Right lobe of liver (tissue), 6 donors: ENCODE measurements around the gene CD46. TPM values are rescaled to one million over a fixed set of nuclear protein-coding genes. Genes with fewer than 3 reads are reported as not detected.

ENCODE experiments used
- ATAC-seq, 4 donors: fragments of 200-7000 bp; cut with Tn5 transposase; one replicate each; pipeline ENCODE4 v1.9.1; 2020; ENCODE audit warnings: mild to moderate bottlenecking in 4 of 4, moderate library complexity in 4 of 4
- DNase-seq, 3 donors: peaks; one replicate each; pipeline ENCODE4 v3.0.0-alpha.2; 2020
- H3K27ac ChIP-seq, 3 donors: fragments of 200-600 bp; one replicate each; pipeline ENCODE4 v1.8.0; 2022
- H3K27me3 ChIP-seq, 2 donors: fragments of 200-600 bp; one replicate each; pipeline ENCODE4 v1.8.0; 2022
- H3K36me3 ChIP-seq, 4 donors: fragments of 200-600 bp; sonication (generic) in 1 of 4; one replicate each; pipeline versions ENCODE4 v1.5.1 to v1.8.0; 2017 to 2022; ENCODE audit warnings: control low read depth in 1 of 4
- H3K4me1 ChIP-seq, 4 donors: fragments of 200-600 bp; sonication (generic) in 1 of 4; one replicate each; pipeline versions ENCODE4 v1.5.1 to v1.8.0; 2017 to 2022; ENCODE audit warnings: control low read depth in 1 of 4
- H3K4me3 ChIP-seq, 3 donors: fragments of 200-600 bp; one replicate each; pipeline ENCODE4 v1.8.0; 2022
- H3K9me3 ChIP-seq, 4 donors: fragments of 200-600 bp; sonication (generic) in 1 of 4; one replicate each; pipeline versions ENCODE4 v1.5.1 to v1.8.0; 2017 to 2022; ENCODE audit warnings: control low read depth in 1 of 4
- CTCF ChIP-seq, 4 donors: fragments of 200-600 bp in 3 of 4; fragments of 450-650 bp in 1 of 4; IDR thresholded peaks; one replicate each; pipeline versions ENCODE4 v1.5.1 to v1.8.0; 2016 to 2022; ENCODE audit warnings: antibody characterized with exemption in 4 of 4, mild to moderate bottlenecking in 2 of 4
- POLR2A ChIP-seq: fragments of 450-650 bp; IDR thresholded peaks from one replicate; pipeline ENCODE4 v1.6.1; 2017; ENCODE audit warnings: antibody characterized with exemption, mild to moderate bottlenecking
- WGBS: methylation state at CpG from one replicate; pipeline ENCODE4 v1.1.6; 2018; ENCODE audit warnings: low coverage, low lambda C conversion rate; ENCODE audit not compliant: insufficient coverage; ENCODE audit errors: missing lambda C conversion rate; 5-methylcytosine and 5-hydroxymethylcytosine counted together
- intact Hi-C, 2 donors: fragments of 100-400 bp; cut with DNase I; formaldehyde crosslinking; loops; one replicate each; pipeline versions ENCODE4 v1.11.2 to v1.14.1; 2022
- total RNA-seq, 6 experiments: library from RNA; depleted of rRNA in 2 of 6; stranded (reverse); fragments of >200 nt in 2 of 6; fragmentation: NEBNext Ultra II Directional in 3 of 6; extraction: Animal tissue kit (Norgen Biotek cat#: 25700) in 3 of 6; gene quantifications; one replicate each; pipeline versions ENCODE4 v1.1.0 to v1.2.4, GENCODE V29; 2016 to 2023
- donor health status: DM: no; HTN: yes; CAD: no.
- donor health status: DM: no; HTN: no; CAD: no.
- donor health status: DM: no; HTN: no; CAD: no.
- donor health status: DM: no; HTN: yes; CAD: no.
- donor health status: DM: no; HTN: yes; CAD: no.

The CD46 gene
- total RNA-seq, 6 experiments from 2014 or later: 99.3 to 133 (median 114) TPM

GRCh38 chr1:207814469-207814868 is 62.6 kb downstream of the CD46 start:
- Histone ChIP-seq H3K36me3 (peaks cover 0 to 74% (median 27%) of the 10 kb centered on the region in 4 donors), H3K27ac (peak overlapping the region; percentile 8 to 91 (median 18)), H3K27me3 (no peaks in the 10 kb centered on the region), H3K4me3 (no peak overlapping the region), H3K4me1 (peaks cover 0 to 89% (median 28%) of the 10 kb centered on the region in 4 donors), H3K9me3 (no peaks in the 10 kb centered on the region)
- ATAC-seq (no peak), DNase-seq (no peak)
- intact Hi-C loops: loop anchor here in 1 of 2 donors (10.0 kb wide), 1 partner anchor 150 kb away; no protein-coding TSS in a partner anchor
- no peak for TF ChIP-seq POLR2A
- no peak for TF ChIP-seq CTCF (IDR thresholded peaks at IDR 0.05)
- WGBS: 63% methylated on average over 1 of the region's 4 CpGs

GRCh38 chr1:207815466-207815865 is 63.6 kb downstream of the CD46 start:
- H3K36me3 ChIP-seq: peaks cover 0 to 75% (median 28%) of the 10 kb centered on the region in 4 donors
- peaks cover 0 to 89% (median 28%) of the 10 kb centered on the region in 4 donors for H3K4me1 ChIP-seq
- no peak for ATAC-seq
- H3K27me3 ChIP-seq: no peaks in the 10 kb centered on the region
- no peak overlapping the region for H3K4me3 ChIP-seq
- 73% methylated on average over 7 of the region's 8 CpGs for WGBS
- intact Hi-C loops: loop anchor here in 1 of 2 donors (10.0 kb wide), 1 partner anchor 149 kb away; no protein-coding TSS in a partner anchor
- no peaks in the 10 kb centered on the region for H3K9me3 ChIP-seq
- no peak for DNase-seq
- no peak for TF ChIP-seq CTCF (IDR thresholded peaks at IDR 0.05)
- TF ChIP-seq POLR2A: no peak
- no peak overlapping the region for H3K27ac ChIP-seq

GRCh38 chr1:207815913-207816291 is 64.0 kb downstream of the CD46 start:
- intact Hi-C loops: loop anchor here in 1 of 2 donors (10.0 kb wide), 1 partner anchor 149 kb away; no protein-coding TSS in a partner anchor
- Histone ChIP-seq H3K4me3 (no peak overlapping the region), H3K27me3 (no peaks in the 10 kb centered on the region), H3K27ac (peak overlapping the region in 1 of 3 donors; percentile 19), H3K9me3 (no peaks in the 10 kb centered on the region), H3K36me3 (peaks cover 0 to 71% (median 30%) of the 10 kb centered on the region in 4 donors), H3K4me1 (peaks cover 0 to 89% (median 28%) of the 10 kb centered on the region in 4 donors)
- DNase-seq (peak in 1 of 3 donors; percentile 17), ATAC-seq (no peak)
- no peak for TF ChIP-seq POLR2A
- no peak for TF ChIP-seq CTCF (IDR thresholded peaks at IDR 0.05)
- WGBS: 70% methylated on average over 2 of the region's 2 CpGs

GRCh38 chr1:207817166-207817565 is 65.3 kb downstream of the CD46 start:
- 97% methylated on average over 3 of the region's 7 CpGs for WGBS
- Histone ChIP-seq H3K4me1 (peaks cover 0 to 91% (median 28%) of the 10 kb centered on the region in 4 donors), H3K9me3 (no peaks in the 10 kb centered on the region), H3K4me3 (no peak overlapping the region), H3K27ac (peak overlapping the region in 1 of 3 donors; percentile 0), H3K27me3 (no peaks in the 10 kb centered on the region), H3K36me3 (peaks cover 0 to 64% (median 30%) of the 10 kb centered on the region in 4 donors)
- DNase-seq: peak in 2 of 3 donors; percentile 14 to 33
- TF ChIP-seq CTCF (IDR thresholded peaks at IDR 0.05) (no peak), POLR2A (no peak)
- intact Hi-C loops: loop anchor here in 1 of 2 donors (10.0 kb wide), 1 partner anchor 148 kb away; no protein-coding TSS in a partner anchor
- no peak for ATAC-seq
